Activated CD4-positive, CD25-positive, alpha-beta regulatory T cell treated with anti-CD3 and anti-CD28 coated beads, Interleukin-2, amount 50 U/mL, for 16 hours (primary cell): ENCODE results near the gene SASH1.

Experiments used
- DNase-seq: peaks from one replicate; pipeline ENCODE4 v3.0.0-alpha.2; 2020; ENCODE audit warnings: low read depth, low spot score

SASH1 gene

DNA sequence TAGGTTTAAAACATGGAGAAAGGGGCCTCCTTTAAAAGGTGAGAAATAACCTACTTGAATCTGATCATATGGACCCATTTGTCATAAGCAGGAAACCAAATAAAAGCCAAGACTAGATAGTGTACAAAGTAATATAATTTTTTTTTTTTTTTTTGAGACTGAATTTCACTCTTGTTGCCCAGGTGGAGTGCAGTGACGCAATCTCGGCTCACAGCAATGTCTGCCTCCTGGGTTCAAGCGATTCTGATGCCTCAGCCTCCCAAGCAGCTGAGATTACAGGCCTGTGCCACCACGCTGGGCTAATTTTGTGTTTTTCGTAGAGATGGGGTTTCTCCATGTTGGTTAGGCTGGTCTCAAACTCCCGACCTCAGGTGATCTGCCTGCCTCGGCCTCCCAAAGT lies 89.2 kb downstream of the SASH1 start:
- DNase-seq: no peak

DNA sequence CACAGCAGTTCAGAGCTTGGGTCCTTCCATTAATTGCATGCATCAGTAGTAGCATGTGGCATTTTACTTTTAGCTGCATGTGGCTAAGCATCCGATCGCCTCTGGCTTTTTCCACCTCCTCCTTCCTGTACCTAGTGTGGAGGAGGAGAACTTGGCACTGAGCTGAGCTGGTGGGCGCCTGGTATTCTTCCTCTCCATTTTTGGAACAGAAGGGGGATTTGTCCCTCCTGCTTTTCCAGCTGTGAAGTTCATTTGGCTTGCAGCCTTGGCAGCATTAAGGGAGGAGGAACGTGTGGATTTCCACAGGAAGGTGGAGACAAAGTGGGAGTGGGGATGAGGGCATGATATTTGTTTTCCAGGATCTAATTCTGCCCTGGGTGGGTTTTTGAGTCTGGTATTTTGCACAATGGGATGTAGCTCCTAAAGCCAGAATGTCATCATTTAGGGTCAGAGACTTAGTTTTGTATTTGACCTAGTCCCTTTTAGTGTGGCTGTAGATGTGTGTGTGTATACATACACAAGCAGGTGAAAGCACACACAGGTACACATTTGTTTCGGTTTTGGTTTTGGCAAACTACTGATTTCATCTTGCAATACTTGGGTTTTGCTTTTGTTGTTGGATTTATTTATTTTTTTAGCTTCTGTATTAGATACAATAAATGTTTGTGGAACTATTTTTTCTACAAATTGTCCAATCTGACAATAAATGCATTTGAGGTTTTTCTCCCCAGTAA lies 90.0 kb downstream of the SASH1 start:
- DNase-seq: no peak

DNA sequence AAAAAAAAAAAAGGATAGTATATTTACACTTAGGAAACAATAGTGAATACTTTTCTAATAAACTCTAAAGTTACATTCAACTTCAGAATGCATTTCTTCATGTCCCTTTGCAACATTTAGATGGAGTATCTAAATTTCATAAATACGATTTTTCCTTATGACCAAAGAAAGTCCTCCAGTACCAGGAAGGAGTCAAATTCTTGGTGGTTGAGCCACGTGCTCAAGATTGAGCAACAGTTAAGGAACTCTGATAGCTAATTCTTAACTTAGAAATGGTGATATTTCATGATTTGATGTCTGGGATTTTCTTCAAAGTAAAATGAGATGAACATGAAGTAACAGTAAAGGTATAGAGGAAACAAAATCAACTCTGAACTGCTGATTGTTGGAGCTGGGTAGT lies 92.7 kb downstream of the SASH1 start:
- no peak for DNase-seq

DNA sequence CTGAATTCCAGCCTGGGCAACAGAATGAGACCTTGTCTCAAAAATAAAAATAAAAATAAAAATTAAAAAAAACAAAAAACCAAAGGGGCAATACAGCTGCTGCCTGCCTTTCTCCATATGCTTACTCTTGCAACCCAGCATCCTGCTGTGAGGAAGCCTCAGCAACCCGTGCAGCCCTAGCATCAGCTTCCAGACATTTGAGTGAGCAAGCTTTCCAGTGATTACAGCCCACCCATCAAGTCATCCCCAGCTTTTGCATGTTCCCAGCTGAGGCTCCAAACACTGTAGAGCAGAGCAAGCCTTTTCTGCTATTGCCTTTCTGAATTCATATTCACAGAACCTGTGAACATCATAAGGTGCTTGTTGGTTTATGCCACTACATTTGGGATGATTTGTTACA lies 93.8 kb downstream of the SASH1 start:
- no peak for DNase-seq

DNA sequence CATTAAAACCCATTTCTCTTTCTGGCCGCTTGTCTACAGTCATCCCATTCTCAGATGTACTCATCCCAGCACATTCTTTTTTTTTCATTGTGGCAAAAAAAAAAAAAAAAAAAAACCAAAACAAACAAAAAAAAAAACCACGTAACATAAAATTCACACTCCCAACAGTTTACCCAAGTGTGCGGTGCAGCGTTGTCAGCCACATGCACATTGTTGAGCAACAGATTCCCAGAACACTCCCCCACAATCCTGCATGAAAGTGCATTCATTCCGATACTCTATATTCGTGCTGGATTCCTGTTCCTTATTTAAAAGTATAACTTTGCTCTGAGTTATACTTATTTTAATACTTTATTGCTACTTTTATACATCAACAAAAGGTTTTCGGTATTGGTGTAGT lies 96.0 kb downstream of the SASH1 start:
- no peak for DNase-seq

DNA sequence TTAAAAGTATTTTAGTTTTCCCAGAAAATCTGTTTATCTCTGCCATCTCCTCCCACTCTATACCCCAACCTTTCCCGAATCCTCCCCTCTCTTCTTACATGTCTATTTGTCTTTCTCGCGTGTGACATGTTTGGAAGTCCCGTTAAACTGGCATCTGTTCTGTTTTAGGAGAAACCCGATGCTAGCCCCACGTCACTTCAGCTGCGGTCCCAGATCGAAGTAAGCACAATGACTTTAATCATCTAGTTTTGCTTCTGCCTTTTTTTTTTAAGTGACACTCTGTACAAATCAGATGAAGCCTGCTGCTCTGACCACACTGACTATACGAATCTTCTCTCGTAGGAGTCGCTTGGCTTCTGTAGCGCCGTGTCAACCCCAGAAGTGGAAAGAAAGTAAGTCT lies 97.4 kb downstream of the SASH1 start:
- no peak for DNase-seq

DNA sequence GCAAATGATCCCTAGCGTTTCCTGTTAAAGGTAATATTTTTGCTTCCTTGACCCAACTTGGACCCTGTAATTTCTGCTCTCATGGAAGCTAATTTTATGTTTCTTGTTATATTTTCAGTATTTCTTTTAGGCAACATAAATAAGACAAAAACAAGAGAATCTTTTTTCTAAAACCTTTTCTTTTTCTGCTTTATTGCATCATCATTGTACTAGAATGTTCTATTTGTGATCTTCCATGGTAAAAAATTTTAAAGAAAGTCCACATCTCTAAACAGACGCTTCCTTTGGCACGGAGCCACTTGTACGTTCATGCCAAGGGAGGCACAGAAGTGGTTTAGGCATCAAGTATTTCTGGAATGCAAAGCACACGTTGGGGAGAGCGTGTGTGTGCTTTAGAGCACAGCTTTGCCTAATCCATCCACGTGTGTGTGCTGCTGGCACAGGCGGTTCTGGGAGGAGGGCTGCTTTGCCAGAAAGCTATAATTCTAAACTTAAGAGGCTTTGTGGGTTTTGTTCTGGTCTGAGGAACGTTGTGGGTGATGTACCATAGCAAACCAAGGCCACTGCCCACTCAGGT lies 98.3 kb downstream of the SASH1 start:
- no peak for DNase-seq

DNA sequence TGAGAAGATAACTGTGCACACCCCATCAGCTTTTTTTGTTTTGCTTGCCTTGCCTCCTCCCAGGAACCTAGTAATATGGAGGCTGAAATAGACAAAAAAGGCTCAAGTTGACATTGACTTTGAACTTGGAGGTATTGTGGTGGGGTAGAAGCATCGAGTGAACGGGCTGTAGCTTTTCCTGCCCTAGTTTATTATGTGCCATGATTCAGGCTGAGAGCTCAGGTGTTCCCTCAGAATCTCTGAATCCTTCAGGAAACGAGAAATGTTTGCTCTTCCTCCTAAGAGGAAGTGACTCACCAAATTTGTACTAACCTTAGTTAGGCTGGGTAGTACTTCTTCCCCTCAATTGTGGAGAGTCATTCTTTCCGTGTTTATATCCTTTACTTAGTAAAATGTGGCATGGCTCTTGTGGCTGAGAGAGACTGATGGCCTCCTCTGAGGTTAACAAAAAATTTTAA lies 98.8 kb downstream of the SASH1 start:
- DNase-seq: no peak

DNA sequence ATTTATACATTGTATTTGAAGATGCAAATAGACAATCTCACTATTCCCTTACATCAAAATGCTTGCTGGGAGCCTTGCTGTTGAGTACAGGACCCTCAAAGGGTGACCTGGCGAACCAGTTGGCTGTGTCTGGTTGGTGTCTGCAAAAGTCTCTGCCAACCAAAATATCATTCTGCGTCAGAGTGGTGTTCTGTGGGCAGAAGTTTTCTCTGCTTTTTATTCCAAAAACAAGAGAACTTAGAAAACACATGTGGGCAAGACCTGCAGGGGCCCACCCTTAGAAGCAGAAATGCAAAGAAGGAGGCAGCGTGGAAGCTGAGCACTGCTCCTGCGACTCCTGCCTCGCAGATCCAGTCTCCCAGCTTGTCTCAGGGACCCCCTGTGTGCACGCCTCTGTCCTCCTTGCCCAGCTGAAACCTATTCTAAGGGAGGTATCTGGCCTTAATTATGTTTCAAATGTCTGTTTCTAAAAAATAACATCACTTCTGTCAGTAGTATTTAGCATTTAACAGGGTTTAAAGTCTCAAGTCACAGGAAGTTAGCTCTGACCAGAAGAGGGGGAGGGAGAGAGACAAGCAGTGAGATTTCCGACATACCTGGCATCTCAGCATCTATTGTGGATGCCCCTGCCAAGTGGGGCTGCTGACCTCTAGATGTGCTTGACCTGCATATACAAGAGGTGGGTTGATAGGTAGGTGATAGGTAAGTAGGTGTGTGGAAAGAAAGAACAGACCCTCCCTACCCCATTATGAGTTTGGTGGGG lies 101.3 kb downstream of the SASH1 start:
- no peak for DNase-seq

DNA sequence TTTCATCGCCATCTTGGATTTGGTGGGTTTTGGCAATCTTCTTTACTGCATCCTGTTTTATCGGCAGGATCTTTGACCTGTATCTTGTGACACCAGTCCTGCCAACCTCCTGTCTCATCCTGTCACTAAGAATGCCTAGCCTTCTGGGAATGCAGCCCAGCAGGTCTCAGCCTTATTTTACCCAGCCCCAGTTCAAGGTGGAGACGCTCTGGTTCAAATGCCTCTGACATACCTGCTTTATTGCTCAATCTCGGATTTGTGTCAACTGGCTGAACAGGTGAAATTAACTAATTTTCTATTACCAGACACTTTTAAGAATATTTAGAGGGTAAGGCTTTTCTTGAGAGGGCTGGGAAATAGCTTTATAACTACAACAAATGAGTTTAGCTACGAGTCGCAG lies 102.5 kb downstream of the SASH1 start:
- no peak for DNase-seq

DNA sequence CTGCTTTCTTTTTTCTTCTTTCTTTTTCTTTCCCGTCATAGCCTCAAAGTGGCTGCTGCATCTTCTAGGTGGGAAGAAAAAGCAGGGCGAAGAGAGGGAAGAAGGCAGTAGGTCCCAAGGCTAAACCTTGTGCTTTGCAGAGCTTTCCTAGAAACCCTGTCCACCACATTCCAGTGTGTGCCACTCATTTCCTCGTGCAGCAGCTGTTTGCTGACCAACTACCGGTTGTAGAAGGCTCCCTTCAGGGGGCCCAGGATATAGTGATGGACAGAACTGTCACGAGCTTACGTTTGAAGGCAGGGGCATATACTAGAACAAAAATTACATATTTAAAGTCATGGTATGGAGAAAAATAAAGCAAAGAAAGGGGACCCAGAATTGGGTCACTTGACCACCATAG lies 103.0 kb downstream of the SASH1 start:
- no peak for DNase-seq

DNA sequence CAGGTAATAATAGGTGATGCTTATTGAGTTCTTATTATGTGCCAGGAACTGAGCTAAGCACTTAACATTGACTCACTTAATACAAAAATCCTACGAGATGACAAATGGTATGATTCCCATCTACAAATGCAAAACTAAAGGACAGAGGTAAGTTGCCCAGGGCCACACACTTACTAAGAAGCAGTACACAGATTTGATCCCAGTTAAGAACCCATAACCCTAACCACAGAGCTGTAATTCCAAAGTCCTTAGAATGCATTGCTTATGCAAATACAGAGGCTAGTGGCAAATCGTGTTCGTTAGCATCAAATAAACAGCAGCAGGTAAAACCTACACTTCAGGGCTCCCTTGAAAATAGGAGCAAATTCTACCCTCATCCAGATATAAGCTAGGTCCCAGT lies 104.0 kb downstream of the SASH1 start:
- no peak for DNase-seq

DNA sequence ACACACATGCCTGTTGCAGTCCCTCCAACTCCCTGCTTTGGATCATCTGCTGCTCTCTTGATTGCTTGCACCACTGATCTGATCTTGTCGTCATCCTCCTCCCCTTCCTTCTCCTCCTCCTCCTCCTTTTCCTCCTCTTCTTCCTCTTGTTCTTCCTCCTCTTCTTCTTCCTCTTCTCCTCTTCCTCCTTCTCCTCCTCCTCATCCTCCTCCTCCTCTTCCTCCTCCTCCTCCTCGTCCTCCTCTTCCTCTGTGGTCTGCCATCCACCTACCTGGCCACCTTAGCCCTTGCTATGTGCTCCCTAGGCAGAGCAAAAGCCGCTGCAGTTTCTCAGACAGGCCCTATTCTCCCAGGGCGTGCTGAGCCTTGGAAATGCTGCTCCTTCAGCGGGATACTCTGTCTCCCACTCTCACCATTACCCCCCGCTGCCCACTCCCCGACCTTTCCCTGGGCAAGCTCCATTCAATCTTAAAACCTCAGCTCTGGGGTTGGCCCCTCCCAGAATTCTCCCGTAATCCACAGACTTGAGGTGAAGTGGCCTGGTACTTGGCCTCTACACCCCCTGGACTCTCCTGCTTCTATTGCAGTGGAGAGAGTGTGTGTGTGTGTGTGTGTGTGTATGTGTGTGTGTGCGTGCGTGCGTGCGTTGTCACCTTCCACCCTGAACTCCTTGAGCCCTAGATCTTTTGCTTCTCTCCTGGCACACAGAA lies 105.0 kb downstream of the SASH1 start:
- no peak for DNase-seq

DNA sequence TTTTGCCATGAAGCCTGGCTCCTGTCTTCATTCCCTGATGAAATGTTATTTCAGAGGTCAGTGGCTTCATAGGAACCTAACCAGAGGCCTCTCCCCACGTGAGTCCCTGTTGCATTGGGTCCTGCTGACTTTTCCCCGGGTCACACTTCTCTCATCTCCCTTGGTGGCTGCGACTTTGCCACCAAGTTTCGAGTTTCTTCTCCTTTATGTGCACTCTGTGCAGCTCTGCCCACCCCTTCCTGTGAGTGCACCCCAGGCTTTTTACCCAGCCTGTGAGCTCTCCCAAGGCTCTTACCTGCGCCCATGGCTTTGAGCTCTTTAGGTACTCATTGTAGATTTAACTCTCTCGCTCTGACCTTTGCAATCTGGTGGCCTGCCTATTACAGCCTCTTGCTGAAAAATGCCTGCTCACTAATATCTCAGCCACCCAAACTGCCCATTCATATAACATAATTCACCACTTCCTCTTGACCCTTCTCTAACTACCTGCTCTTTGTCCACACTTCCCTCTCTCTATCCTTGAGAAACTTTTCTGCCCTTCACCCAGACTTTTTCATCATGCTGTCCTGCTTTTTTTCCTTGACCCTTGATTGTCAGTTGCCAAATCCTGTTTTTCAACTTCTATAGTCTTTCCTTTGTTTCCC lies 105.9 kb downstream of the SASH1 start:
- no peak for DNase-seq

DNA sequence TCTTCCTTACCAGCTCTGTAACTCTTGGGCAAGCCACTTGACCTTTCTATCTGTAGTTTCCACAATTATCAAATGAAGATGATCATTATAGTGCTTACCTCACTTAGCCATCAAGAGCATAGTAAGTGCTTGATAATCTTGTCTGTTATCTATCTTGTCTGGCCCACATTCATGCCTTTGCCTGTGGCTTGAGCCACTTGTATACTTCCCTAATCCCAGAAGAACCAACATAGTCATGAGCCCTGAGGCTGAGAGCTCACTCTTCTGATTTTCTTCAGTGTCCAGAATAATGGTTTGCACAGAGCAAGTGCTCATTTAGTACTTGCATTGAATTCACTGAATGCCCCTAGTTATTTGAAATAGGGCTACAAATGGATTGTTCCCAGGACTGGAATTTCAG lies 108.2 kb downstream of the SASH1 start:
- no peak for DNase-seq

DNA sequence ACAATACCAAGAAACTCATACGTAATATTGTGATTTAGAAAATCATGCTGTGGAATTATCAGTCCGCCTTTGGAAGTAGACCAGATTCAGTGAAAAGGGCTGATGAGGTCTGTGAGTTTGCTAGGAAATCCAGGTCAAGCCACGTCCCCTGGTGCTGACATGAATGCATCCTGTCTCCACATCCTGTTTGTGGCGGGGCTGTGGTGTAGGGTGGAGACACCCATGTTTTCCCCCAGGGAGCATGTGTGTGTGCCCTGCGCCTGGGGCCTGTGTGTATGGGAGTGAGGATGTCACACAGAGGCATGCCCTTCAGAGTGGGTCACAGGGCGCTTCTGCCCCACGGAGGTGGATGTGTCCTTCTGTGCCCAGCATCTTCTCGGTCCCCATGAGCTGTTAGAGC lies 109.1 kb downstream of the SASH1 start:
- no peak for DNase-seq

DNA sequence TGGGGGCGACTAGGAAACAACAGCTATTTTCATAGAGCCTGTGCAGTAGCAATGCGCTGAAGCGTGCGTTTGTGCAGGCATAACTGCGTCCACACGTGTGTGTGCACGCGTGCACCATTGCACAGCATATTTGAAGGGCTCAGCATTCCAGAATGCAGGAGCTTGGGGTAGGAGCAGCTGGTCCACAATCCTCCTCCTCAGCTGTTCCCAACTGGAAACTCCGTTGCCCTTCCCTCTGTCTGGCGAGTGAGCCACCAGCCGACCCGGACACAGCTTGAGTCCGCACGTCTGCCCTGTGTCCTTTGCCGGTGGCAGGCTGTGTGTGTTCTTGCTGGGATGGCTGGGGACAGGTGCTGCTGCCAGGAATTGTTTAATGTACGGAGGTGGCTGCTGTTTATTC lies 110.2 kb downstream of the SASH1 start:
- no peak for DNase-seq

DNA sequence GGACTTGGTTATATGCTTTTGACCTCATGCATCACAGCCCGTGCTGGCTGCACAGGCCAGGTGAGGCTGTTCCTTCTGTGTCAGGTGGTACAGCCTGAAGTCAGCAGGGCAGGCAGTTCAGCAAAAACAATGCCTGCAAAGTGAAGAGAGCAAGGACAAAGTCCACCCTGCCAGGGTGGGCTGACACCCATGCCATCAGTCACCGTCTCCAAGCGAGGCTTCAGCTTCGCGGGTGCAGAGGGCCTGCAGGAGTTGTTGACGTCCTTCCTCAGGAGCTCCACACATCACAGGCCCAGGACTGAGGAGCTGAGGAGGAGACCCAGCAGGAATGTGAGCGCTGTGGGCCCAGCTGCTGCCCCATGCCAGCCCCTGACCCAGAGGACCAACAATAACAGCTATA lies 111.3 kb downstream of the SASH1 start:
- DNase-seq: no peak

DNA sequence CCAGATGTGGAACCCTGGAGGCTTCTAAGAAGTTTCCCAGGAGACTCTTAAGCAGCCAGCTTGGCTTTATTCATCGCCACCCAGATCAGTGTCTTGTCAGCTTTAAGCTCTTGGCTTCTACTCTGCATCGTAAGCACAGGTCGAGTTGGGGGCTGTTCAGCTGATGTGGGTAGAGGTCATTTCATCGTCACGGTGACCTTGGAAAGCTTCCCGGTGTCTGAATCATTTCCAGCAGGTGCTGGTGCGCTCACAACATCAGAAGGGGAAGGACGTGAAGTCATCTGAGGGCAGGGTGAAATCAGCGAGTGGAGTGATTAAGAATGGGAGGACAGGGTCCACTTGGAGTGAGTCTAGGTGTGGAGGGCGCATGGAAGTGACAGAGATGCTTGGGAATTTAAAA lies 112.6 kb downstream of the SASH1 start:
- DNase-seq: no peak

DNA sequence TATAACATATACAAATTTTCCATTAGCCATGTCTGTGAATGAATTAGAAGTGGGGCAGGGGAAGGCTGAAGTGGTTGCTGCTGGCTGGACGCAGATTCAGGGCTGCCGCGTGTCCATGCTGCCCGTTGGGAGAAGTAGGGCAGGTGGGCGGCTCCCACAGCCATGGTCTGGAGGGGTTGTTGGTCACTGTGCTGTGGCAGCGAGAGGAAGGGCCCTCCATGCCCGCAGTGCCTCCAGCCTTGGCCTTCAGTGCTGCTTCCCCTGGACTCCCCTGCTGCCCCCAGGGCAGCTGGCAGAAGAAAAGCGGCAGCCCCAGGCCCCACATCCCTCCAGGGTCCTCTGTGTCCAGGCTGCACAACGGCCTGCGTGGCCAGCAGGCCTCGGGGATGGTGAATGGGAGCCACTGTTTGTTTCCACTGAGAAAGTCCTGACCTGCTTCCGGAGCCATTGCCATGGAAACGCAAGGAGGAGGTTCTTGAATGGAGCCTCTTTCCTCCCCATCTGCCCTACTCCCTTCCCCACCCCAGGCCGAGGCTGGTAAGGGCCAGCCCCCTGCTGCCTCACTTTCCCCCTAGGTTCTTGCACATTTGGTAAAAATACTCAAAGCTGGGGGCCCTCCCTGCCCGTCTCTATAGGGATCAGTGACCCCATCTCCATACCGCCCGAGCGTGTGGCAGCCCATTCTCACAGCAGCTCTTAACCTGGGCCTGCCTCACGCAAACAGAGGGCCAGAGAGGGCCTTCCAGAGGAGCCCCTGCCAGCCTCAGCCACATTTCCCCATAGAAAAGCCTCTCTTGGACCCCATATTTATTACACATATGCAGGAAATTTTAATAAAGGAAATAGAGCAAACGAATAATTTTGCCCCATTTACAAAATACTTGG lies 113.3 kb downstream of the SASH1 start:
- no peak for DNase-seq
